Activated CD4-positive, alpha-beta memory T cell treated with anti-CD3 and anti-CD28 coated beads, Interleukin-2, amount 10 ng/mL, durations not matched to agents 7 days and 5 days (primary cell): Measurements from ENCODE around the gene MPI. TPM values are rescaled to one million over a fixed set of nuclear protein-coding genes. Genes with fewer than 3 reads are reported as not detected.
A peak's percentile ranks its signal among the peaks of the same experiment; 100 is the strongest.

Source experiments
- CTCF ChIA-PET: fragments of 350-600 bp; sonication (Branson Sonifier 250); formaldehyde crosslinking; loops from one replicate; lab custom pipeline; 2021; ENCODE audit warnings: antibody characterized with exemption, inconsistent platforms; lab: Charles Lee
- POLR2A ChIA-PET: fragments of 350-600 bp; sonication (Branson Sonifier 250); formaldehyde crosslinking; loops from one replicate; lab custom pipeline; 2021; ENCODE audit warnings: antibody characterized with exemption; lab: Charles Lee
- DNase-seq: peaks from one replicate; pipeline ENCODE4 v3.0.0-alpha.2; 2020
- H3K27ac Mint-ChIP-seq: one replicate; pipeline ENCODE4 v1.8.0; 2021; ENCODE audit warnings: mild to moderate bottlenecking, mixed read lengths
- H3K27me3 Mint-ChIP-seq: one replicate; pipeline ENCODE4 v1.8.0; 2021; ENCODE audit warnings: mixed read lengths
- H3K36me3 Mint-ChIP-seq: one replicate; pipeline ENCODE4 v1.8.0; 2021; ENCODE audit warnings: low read depth, mixed read lengths
- H3K4me1 Mint-ChIP-seq: one replicate; pipeline ENCODE4 v1.8.0; 2021; ENCODE audit warnings: mixed read lengths
- H3K4me3 Mint-ChIP-seq: one replicate; pipeline ENCODE4 v1.8.0; 2021; ENCODE audit warnings: mild to moderate bottlenecking, mixed read lengths
- H3K9me3 Mint-ChIP-seq: one replicate; pipeline ENCODE4 v1.8.0; 2021; ENCODE audit warnings: mixed read lengths
- total RNA-seq, 2 experiments: library from RNA; stranded (reverse); gene quantifications; one replicate each; pipeline ENCODE4 v1.2.3, GENCODE V29; 2021

MPI gene, protein sequence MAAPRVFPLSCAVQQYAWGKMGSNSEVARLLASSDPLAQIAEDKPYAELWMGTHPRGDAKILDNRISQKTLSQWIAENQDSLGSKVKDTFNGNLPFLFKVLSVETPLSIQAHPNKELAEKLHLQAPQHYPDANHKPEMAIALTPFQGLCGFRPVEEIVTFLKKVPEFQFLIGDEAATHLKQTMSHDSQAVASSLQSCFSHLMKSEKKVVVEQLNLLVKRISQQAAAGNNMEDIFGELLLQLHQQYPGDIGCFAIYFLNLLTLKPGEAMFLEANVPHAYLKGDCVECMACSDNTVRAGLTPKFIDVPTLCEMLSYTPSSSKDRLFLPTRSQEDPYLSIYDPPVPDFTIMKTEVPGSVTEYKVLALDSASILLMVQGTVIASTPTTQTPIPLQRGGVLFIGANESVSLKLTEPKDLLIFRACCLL
- 10 to 100 TPM; 82.8 to 92.9 TPM for total RNA-seq

GRCh38 chr15:74889883-74890664 is at the start of gene MPI:
Gene MPI (plus strand): TSS chr15:74890042. CDS start chr15:74890074, 32 bp downstream.
- Mint-ChIP-seq H3K4me1 (peaks cover 56% of the 10 kb centered on the region), H3K27me3 (no peaks in the 10 kb centered on the region)
- POLR2A ChIA-PET: interaction anchor here (0.6 to 7.5 kb wide), 16 partner anchors 8 to 275 kb away, joined by 3 to 110 read pairs (median 4); partner anchors contain the start of genes CLK3, FAM219B, SCAMP2 and ULK3

GRCh38 chr15:74840851-74841775 is 48.7 kb upstream of the MPI start:
- Mint-ChIP-seq H3K36me3 (peaks cover 53% of the 10 kb centered on the region), H3K9me3 (no peaks in the 10 kb centered on the region), H3K27me3 (no peaks in the 10 kb centered on the region), H3K4me1 (peaks cover 53% of the 10 kb centered on the region), H3K4me3 (peak overlapping the region; percentile 91), H3K27ac (peak overlapping the region; percentile 62)
- ChIA-PET CTCF (interaction anchor here (0.6 to 2.5 kb wide), 4 partner anchors 61 to 110 kb away, joined by 3 to 11 read pairs (median 4); no protein-coding TSS in a partner anchor), POLR2A (interaction anchor here (0.5 to 4.9 kb wide), 7 partner anchors 10 to 284 kb away, joined by 3 to 66 read pairs (median 3); partner anchors contain the start of gene MPI)
- DNase-seq: no peak

More at GRCh38 chr15:74889883-74890664, at the start of gene MPI:
- no peaks in the 10 kb centered on the region for H3K9me3 Mint-ChIP-seq
- peaks cover 30% of the 10 kb centered on the region for H3K36me3 Mint-ChIP-seq
- H3K27ac Mint-ChIP-seq: peak within 1 kb of the TSS; percentile 69
- peak; percentile 89 for DNase-seq
- peak within 1 kb of the TSS; percentile 84 for H3K4me3 Mint-ChIP-seq
- CTCF ChIA-PET: interaction anchor here (0.6 to 1.7 kb wide), 5 partner anchors 12 to 122 kb away, joined by 3 to 11 read pairs (median 3); no protein-coding TSS in a partner anchor

DNA sequence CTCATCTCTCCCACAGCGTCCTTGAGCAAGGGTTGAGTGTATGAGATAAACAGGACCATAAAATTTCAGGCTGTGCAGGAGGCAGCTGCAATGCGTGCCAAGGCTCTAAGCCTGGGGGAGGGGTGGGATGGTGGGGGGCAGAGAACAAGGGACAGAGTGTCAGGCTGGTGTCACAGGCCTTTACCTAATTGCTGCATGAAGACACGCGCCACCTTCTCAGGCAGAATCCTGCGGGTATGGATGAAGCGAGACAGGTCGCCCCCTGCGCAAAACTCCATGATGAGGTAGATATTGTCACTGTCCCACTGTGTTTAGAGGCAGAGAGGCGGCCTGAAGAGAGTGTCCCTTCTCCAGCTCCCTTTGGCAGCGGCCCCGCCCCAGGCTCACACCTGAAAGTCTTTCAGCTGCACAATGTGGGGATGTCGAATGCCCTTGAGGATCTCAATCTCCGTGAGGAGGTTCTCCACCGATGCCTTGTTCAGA is 47.9 kb upstream of the MPI start:
- ChIA-PET POLR2A (interaction anchor here (0.5 to 4.9 kb wide), 9 partner anchors 27 to 285 kb away, joined by 3 to 66 read pairs (median 6); partner anchors contain the start of genes COX5A, FAM219B and MPI), CTCF (interaction anchor here (1.1 to 3.6 kb wide), 8 partner anchors 17 to 109 kb away, joined by 3 to 49 read pairs (median 8); no protein-coding TSS in a partner anchor)
- H3K4me3 Mint-ChIP-seq: peak overlapping the region; percentile 91
- no peak for DNase-seq
- H3K36me3 Mint-ChIP-seq: peaks cover 51% of the 10 kb centered on the region
- no peaks in the 10 kb centered on the region for H3K27me3 Mint-ChIP-seq
- no peaks in the 10 kb centered on the region for H3K9me3 Mint-ChIP-seq
- peak overlapping the region; percentile 81 for H3K27ac Mint-ChIP-seq
- peaks cover 57% of the 10 kb centered on the region for H3K4me1 Mint-ChIP-seq

DNA sequence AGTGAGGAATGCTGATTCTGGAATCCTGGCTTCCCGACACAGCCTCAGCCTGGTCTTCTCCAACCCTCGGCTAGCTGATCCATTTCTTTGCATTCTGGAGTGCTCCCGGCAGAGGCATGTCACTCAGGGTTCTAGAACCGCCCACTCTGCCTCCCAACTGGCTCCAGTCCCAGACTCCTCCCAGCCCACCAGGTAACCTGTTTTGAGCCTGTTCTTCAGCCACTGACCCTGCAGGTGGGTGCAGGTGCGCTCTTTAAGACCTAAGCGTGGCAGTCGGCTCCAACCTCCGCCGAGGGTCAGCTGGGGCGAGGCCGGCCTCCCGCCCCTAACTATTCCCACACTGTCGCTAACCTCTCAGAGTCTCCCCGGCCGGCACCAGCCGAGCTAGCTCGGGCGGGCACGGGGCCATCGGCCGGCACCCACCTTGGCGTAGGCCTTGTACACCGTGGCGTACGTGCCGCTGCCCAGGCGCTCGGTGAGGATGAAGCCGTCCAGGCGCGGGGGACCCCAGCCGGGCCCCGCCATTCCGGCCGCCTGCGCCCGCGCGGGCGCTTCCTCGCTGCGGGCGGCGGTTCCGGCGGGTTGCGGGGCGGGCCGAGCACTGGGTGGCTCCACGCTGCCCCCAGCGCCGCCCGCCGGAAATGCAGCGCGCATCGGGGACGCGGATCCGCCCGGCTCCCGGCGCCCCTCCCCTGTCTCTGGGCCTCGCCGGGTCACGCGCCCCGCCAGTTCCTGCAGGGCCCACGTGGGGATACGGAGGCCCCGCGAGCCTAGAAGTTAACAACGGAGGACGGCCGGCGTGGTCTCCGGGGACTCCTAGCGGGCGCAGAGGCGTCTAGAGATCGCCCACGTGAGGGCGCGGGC is 47.0 kb upstream of the MPI start, which contains the start of gene ULK3:
Gene ULK3, minus strand, starts transcription at position 576 of the 864 bp plus-strand sequence. Its CDS starts 51 bp downstream, at position 525.
- POLR2A ChIA-PET: interaction anchor here (0.9 to 4.9 kb wide), 13 partner anchors 9 to 95 kb away, joined by 3 to 66 read pairs (median 4); partner anchors contain the start of genes COX5A, FAM219B and MPI
- Mint-ChIP-seq H3K9me3 (no peaks in the 10 kb centered on the region), H3K27ac (peak within 1 kb of the TSS; percentile 98), H3K36me3 (peaks cover 55% of the 10 kb centered on the region), H3K4me3 (peak within 1 kb of the TSS; percentile 91), H3K27me3 (no peaks in the 10 kb centered on the region), H3K4me1 (peaks cover 63% of the 10 kb centered on the region)
- CTCF ChIA-PET: interaction anchor here (0.8 to 3.6 kb wide), 12 partner anchors 16 to 202 kb away, joined by 3 to 49 read pairs (median 4); no protein-coding TSS in a partner anchor
- DNase-seq: peak; percentile 95

DNA sequence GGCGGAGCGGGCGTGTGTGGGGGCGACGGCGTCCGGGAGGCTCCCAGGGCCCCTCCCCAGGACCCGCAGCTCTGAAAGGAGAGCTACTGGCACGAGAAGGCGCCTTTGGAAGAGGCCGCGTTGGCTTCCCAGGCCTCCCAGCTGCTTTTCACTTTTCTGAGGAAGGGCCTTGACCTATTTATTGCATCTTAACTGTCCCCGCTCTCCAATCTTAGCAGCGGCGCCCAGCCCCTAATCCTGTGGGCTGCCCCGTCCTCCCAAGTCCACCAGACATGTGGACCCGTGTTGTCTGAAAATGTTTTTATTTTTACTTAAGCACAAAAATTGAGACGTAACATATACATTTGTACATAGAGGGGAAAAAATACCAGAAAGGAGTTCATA is 46.4 kb upstream of the MPI start:
- CTCF ChIA-PET: interaction anchor here (0.8 to 3.6 kb wide), 10 partner anchors 15 to 202 kb away, joined by 3 to 49 read pairs (median 6); no protein-coding TSS in a partner anchor
- Mint-ChIP-seq H3K9me3 (no peaks in the 10 kb centered on the region), H3K27ac (peak overlapping the region; percentile 98), H3K4me1 (peaks cover 64% of the 10 kb centered on the region), H3K4me3 (peak overlapping the region; percentile 81), H3K27me3 (no peaks in the 10 kb centered on the region), H3K36me3 (peaks cover 59% of the 10 kb centered on the region)
- POLR2A ChIA-PET: interaction anchor here (0.9 to 4.9 kb wide), 10 partner anchors 9 to 302 kb away, joined by 3 to 66 read pairs (median 6); partner anchors contain the start of genes ARID3B, COX5A, FAM219B and MPI
- DNase-seq: no peak

- ChIA-PET CTCF (interaction anchor here (0.8 to 3.6 kb wide), 14 partner anchors 12 to 203 kb away, joined by 3 to 49 read pairs (median 4); partner anchors contain the start of gene CSK), POLR2A (interaction anchor here (0.9 to 4.9 kb wide), 11 partner anchors 8 to 303 kb away, joined by 4 to 66 read pairs (median 8); partner anchors contain the start of genes ARID3B, FAM219B and MPI)
- H3K4me3 Mint-ChIP-seq: peak overlapping the region; percentile 81
- peak overlapping the region; percentile 98 for H3K27ac Mint-ChIP-seq
- DNase-seq: peak; percentile 24
- H3K9me3 Mint-ChIP-seq: no peaks in the 10 kb centered on the region
- H3K4me1 Mint-ChIP-seq: peaks cover 68% of the 10 kb centered on the region
- peaks cover 61% of the 10 kb centered on the region for H3K36me3 Mint-ChIP-seq
- H3K27me3 Mint-ChIP-seq: no peaks in the 10 kb centered on the region
These were observed 45.9 kb upstream of the MPI start for GRCh38 chr15:74843891-74844299.

DNA sequence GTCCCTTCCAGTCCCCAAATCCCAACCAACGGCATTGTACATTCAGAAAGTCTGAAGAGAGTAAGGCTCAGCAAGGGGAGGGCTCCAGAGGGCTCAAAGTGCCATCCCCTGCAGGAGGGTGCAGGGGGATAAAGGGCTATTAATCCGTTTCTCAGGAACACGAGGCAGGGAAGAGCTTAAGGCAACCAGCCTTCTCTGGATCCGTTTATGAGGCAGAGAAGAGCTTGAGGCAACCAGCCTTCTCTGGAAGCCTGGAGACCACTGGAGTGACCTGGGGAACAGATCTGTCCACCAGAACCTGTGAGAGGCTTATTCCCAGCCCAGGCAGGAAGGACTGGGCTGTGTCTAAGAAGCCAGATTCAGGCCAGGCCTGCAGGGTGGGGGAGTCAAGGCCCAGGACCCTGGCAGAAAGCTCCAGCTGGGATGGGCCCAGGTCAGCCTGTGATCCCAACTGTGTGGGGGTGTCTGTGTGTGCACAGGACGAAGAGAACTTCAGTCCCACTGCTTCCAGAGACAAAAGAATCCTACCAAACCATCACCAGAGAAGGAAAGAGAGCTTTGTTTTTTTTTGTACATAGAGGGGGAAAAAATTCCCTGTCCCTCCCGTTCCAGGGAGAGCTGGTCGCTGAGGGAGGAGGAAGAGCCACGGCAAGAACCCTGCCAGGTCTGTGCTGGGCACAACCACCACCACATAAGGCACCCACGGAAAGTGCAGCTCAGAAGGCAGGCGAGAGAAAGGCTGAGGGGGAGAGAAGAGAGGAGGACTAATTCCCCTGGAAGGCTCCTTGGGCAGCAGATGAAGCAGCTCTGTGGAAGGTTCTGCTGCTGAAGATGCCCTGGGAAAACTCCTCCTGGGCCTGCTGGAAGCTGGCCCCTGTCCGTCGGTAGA is 45.3 kb upstream of the MPI start:
- peak overlapping the region; percentile 55 for H3K4me3 Mint-ChIP-seq
- no peaks in the 10 kb centered on the region for H3K9me3 Mint-ChIP-seq
- peak; percentile 34 for DNase-seq
- H3K4me1 Mint-ChIP-seq: peaks cover 68% of the 10 kb centered on the region
- CTCF ChIA-PET: interaction anchor here (0.6 to 3.6 kb wide), 16 partner anchors 12 to 91 kb away, joined by 3 to 49 read pairs (median 4); partner anchors contain the start of gene CSK
- peak overlapping the region; percentile 98 for H3K27ac Mint-ChIP-seq
- peaks cover 60% of the 10 kb centered on the region for H3K36me3 Mint-ChIP-seq
- POLR2A ChIA-PET: interaction anchor here (0.8 to 4.9 kb wide), 18 partner anchors 20 to 304 kb away, joined by 3 to 66 read pairs (median 5); partner anchors contain the start of genes ARID3B, CSK, FAM219B and MPI
- no peaks in the 10 kb centered on the region for H3K27me3 Mint-ChIP-seq

GRCh38 chr15:74845208-74845568 is 44.7 kb upstream of the MPI start:
- H3K9me3 Mint-ChIP-seq: no peaks in the 10 kb centered on the region
- POLR2A ChIA-PET: interaction anchor here (0.8 to 4.9 kb wide), 18 partner anchors 20 to 304 kb away, joined by 3 to 66 read pairs (median 5); partner anchors contain the start of genes ARID3B, CSK, FAM219B and MPI
- H3K27ac Mint-ChIP-seq: peak overlapping the region; percentile 98
- peak; percentile 78 for DNase-seq
- H3K36me3 Mint-ChIP-seq: peaks cover 62% of the 10 kb centered on the region
- H3K4me3 Mint-ChIP-seq: peak overlapping the region; percentile 55
- H3K4me1 Mint-ChIP-seq: peaks cover 68% of the 10 kb centered on the region
- no peaks in the 10 kb centered on the region for H3K27me3 Mint-ChIP-seq
- CTCF ChIA-PET: interaction anchor here (0.8 to 3.6 kb wide), 13 partner anchors 13 to 90 kb away, joined by 3 to 49 read pairs (median 4); partner anchors contain the start of gene CSK

DNA sequence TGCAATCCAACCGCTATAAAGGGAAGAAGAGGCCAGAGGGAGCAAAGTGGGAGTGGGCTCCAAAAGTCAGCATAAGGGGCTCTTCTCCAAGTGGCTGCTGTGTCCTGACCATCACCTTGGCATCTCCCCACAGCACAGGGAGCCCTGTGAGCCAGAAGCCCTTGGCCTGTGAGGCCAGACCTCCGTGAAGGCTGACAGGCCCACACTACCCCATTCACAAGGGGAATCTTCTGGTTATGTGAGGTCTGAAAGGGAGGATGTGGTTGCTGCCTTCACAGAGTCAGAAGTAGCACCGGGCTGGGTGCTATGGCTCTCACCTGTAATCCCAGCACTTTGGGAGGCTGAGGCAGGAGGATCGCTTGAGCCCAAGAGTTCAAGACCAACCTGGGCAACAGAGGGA is 44.3 kb upstream of the MPI start:
- no peaks in the 10 kb centered on the region for H3K27me3 Mint-ChIP-seq
- no peaks in the 10 kb centered on the region for H3K9me3 Mint-ChIP-seq
- H3K4me3 Mint-ChIP-seq: peak overlapping the region; percentile 55
- ChIA-PET CTCF (interaction anchor here (0.7 to 3.6 kb wide), 6 partner anchors 51 to 64 kb away, joined by 3 to 49 read pairs (median 7); partner anchors contain the start of genes CSK and FAM219B), POLR2A (interaction anchor here (1.0 to 4.9 kb wide), 8 partner anchors 23 to 305 kb away, joined by 3 to 66 read pairs (median 8); partner anchors contain the start of genes ARID3B, CSK and MPI)
- peaks cover 61% of the 10 kb centered on the region for H3K36me3 Mint-ChIP-seq
- H3K4me1 Mint-ChIP-seq: peaks cover 65% of the 10 kb centered on the region
- peak overlapping the region; percentile 98 for H3K27ac Mint-ChIP-seq
- peak; percentile 54 for DNase-seq
